PC-3 (cell line): ENCODE data around the gene SLC1A2. TPM values are rescaled to one million over a fixed set of nuclear protein-coding genes. Genes with fewer than 3 reads are reported as not detected.

Source experiments
- ATAC-seq: fragments of 200-7000 bp; cut with Tn5 transposase; 2 replicates; pipeline ENCODE4 v1.9.1; 2020; ENCODE audit warnings: mild to moderate bottlenecking, moderate library complexity
- BruUV-seq: library from RNA; stranded (reverse); fragments of 400-500 nt; replicated peaks from 2 replicates; lab custom pipeline; 2021; lab: Mats Ljungman, UMichigan
- CTCF ChIA-PET: fragments of 300-600 bp; sonication (Branson Sonifier 250); formaldehyde crosslinking; loops from one replicate; lab custom pipeline; 2022; ENCODE audit warnings: antibody characterized with exemption; lab: Charles Lee
- POLR2A ChIA-PET: fragments of 300-600 bp; sonication (Branson Sonifier 250); formaldehyde crosslinking; loops from one replicate; lab custom pipeline; 2022; ENCODE audit warnings: antibody characterized with exemption; ENCODE audit not compliant: unreplicated experiment; lab: Charles Lee
- DNase-seq: peaks from one replicate; pipeline ENCODE4 v3.0.0-alpha.2; 2015
- H2AFZ ChIP-seq: fragments of 300-600 bp; sonication (generic); 2 replicates; pipeline ENCODE4 v1.6.0; 2016; ENCODE audit warnings: antibody characterized with exemption, low read length
- H3F3A ChIP-seq: fragments of 300-600 bp; sonication (generic); one replicate; pipeline ENCODE4 v1.6.0; 2017; ENCODE audit warnings: antibody characterized with exemption, low read length, control low read depth, mild to moderate bottlenecking; ENCODE audit not compliant: unreplicated experiment
- H3K27ac ChIP-seq: fragments of 300-600 bp; sonication (generic); 2 replicates; pipeline ENCODE4 v1.5.1; 2016; ENCODE audit warnings: mild to moderate bottlenecking, low read length
- H3K27me3 ChIP-seq: fragments of 300-600 bp; sonication (generic); 2 replicates; pipeline ENCODE4 v1.6.1; 2016; ENCODE audit warnings: low read length, mixed read lengths
- H3K36me3 ChIP-seq: fragments of 300-600 bp; sonication (generic); 2 replicates; pipeline ENCODE4 v1.6.1; 2016; ENCODE audit warnings: low read depth, mixed run types, low read length, mixed read lengths
- H3K4me1 ChIP-seq: fragments of 300-600 bp; sonication (generic); 2 replicates; pipeline ENCODE4 v1.5.1; 2016; ENCODE audit warnings: low read length; ENCODE audit not compliant: insufficient read depth
- H3K4me2 ChIP-seq: fragments of 300-600 bp; sonication (generic); 2 replicates; pipeline ENCODE4 v1.6.0; 2016; ENCODE audit warnings: low read length
- H3K4me3 ChIP-seq: fragments of 300-600 bp; sonication (generic); 2 replicates; pipeline ENCODE4 v1.5.1; 2016; ENCODE audit warnings: mild to moderate bottlenecking, low read length, mixed read lengths
- H3K79me2 ChIP-seq: fragments of 300-600 bp; sonication (generic); 2 replicates; pipeline ENCODE4 v1.6.1; 2017; ENCODE audit warnings: low read length, mixed read lengths
- H3K9ac ChIP-seq: fragments of 300-600 bp; sonication (generic); 2 replicates; pipeline ENCODE4 v1.6.0; 2016; ENCODE audit warnings: mild to moderate bottlenecking, low read length
- H3K9me2 ChIP-seq: fragments of 300-600 bp; sonication (generic); replicated peaks from 2 replicates; pipeline ENCODE4 v1.6.1; 2016; ENCODE audit warnings: mixed run types, low read length, mixed read lengths
- H3K9me3 ChIP-seq: fragments of 300-600 bp; sonication (generic); 2 replicates; pipeline ENCODE4 v1.6.1; 2016; ENCODE audit warnings: low read length, mixed read lengths
- H4K20me1 ChIP-seq: fragments of 300-600 bp; sonication (generic); 2 replicates; pipeline ENCODE4 v1.6.1; 2016; ENCODE audit warnings: low read length, mixed read lengths
- EZH2 ChIP-seq: fragments of 300-600 bp; sonication (generic); IDR thresholded peaks from one replicate; pipeline ENCODE4 v1.6.1; 2017; ENCODE audit warnings: antibody characterized with exemption, mild to moderate bottlenecking, low read length; ENCODE audit not compliant: unreplicated experiment
- EZH2phosphoT487 ChIP-seq: fragments of 300-600 bp; sonication (generic); IDR thresholded peaks from 2 replicates; pipeline ENCODE4 v1.6.1; 2018; ENCODE audit warnings: mild to moderate bottlenecking, antibody characterized with exemption, low read length, borderline replicate concordance
- intact Hi-C: fragments of 100-400 bp; cut with micrococcal nuclease; formaldehyde crosslinking; loops from 2 replicates; pipeline ENCODE4 v1.9.0; 2023
- total RNA-seq: library from RNA; depleted of rRNA; stranded (reverse); fragments of >200 nt; gene quantifications from 2 replicates; pipeline ENCODE4 v1.2.3, GENCODE V29; 2014
- TF ChIP-seq, protein P1 (sequence below): fragments of 300-600 bp; sonication (generic); conservative IDR thresholded peaks from 2 replicates; pipeline ENCODE4 v1.5.1; 2017; ENCODE audit warnings: antibody characterized with exemption, low read depth, mild to moderate bottlenecking, low read length

Gene SLC1A2
- total RNA-seq, 1 experiment from 2014 or later, result 0.18 TPM

DNA sequence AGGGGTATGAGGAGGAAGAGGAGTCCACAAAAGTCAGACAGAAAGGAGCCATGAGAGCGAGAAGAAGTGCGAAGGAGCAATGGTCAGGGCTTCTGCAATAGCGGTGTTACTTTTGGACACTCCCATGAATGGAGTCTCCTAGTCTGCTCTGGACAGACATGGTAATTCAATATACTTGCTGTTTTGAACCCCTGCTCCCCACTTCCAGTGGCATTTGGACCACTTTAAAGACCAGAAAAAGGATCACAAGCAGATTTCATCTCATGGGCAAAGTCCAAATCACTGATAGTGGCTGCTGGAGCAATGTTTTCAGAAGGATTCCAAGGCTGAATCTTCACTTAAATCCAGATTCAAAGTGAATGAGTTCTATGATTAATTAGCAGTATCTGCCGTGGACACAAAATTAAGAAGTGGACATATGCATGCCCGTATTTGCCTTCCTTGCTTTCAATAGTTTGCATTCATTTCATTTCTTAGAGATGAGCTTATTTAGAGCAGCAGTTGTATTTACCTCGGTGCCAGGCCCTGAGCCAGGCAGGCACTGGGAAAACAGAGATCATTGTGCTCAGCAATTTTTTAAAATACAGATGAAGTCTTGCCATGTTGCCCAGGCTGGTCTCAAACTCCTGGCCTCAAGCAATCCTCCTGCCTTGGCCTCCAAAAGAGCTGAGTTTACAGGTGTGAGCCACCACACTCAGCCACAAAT is 72.0 kb downstream of the SLC1A2 start:
- no peaks in the 10 kb centered on the region for H4K20me1 ChIP-seq
- no TSS peak for BruUV-seq
- no peak for ATAC-seq
- no peak overlapping the region for H3K9ac ChIP-seq
- CTCF ChIA-PET, result no interaction called here
- no peak overlapping the region for H3K27ac ChIP-seq
- H3K79me2 ChIP-seq, result no peaks in the 10 kb centered on the region
- H3K4me1 ChIP-seq, result no peaks in the 10 kb centered on the region
- DNase-seq, result no peak
- H3K9me2 ChIP-seq, result no peaks in the 10 kb centered on the region
- H3K4me3 ChIP-seq, result no peak overlapping the region
- intact Hi-C loops, result no loop called here
- H3K36me3 ChIP-seq, result no peaks in the 10 kb centered on the region
- H3K27me3 ChIP-seq, result no peaks in the 10 kb centered on the region
- H3K9me3 ChIP-seq, result no peaks in the 10 kb centered on the region
- H2AFZ ChIP-seq, result no peak overlapping the region
- no peak overlapping the region for H3K4me2 ChIP-seq
- no peak for TF ChIP-seq EZH2phosphoT487
- TF ChIP-seq, protein P1, sequence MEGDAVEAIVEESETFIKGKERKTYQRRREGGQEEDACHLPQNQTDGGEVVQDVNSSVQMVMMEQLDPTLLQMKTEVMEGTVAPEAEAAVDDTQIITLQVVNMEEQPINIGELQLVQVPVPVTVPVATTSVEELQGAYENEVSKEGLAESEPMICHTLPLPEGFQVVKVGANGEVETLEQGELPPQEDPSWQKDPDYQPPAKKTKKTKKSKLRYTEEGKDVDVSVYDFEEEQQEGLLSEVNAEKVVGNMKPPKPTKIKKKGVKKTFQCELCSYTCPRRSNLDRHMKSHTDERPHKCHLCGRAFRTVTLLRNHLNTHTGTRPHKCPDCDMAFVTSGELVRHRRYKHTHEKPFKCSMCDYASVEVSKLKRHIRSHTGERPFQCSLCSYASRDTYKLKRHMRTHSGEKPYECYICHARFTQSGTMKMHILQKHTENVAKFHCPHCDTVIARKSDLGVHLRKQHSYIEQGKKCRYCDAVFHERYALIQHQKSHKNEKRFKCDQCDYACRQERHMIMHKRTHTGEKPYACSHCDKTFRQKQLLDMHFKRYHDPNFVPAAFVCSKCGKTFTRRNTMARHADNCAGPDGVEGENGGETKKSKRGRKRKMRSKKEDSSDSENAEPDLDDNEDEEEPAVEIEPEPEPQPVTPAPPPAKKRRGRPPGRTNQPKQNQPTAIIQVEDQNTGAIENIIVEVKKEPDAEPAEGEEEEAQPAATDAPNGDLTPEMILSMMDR, result no peak
- no peak for TF ChIP-seq EZH2
- POLR2A ChIA-PET, result no interaction called here
- H3F3A ChIP-seq, result no peaks in the 10 kb centered on the region

GRCh38 chr11:35346472-35347156 is 72.7 kb downstream of the SLC1A2 start:
- Histone ChIP-seq H3K36me3 (no peaks in the 10 kb centered on the region), H3K9ac (no peak overlapping the region), H3K9me2 (no peaks in the 10 kb centered on the region), H4K20me1 (no peaks in the 10 kb centered on the region), H3K9me3 (no peaks in the 10 kb centered on the region), H2AFZ (no peak overlapping the region), H3K27ac (no peak overlapping the region), H3K79me2 (no peaks in the 10 kb centered on the region), H3K4me3 (no peak overlapping the region), H3K4me2 (no peak overlapping the region), H3K27me3 (no peaks in the 10 kb centered on the region), H3K4me1 (no peaks in the 10 kb centered on the region), H3F3A (no peaks in the 10 kb centered on the region)
- ATAC-seq, result no peak
- TF ChIP-seq EZH2, result no peak
- no peak for TF ChIP-seq EZH2phosphoT487
- TF ChIP-seq, protein P1, result no peak
- intact Hi-C loops, result no loop called here
- BruUV-seq, result no TSS peak
- no peak for DNase-seq
- POLR2A ChIA-PET, result no interaction called here
- CTCF ChIA-PET, result no interaction called here
